Activated CD4-positive, alpha-beta T cell treated with anti-CD3 and anti-CD28 coated beads, Interleukin-2, amount 50 U/mL, for 48 hours (primary cell): ENCODE results near the gene BPHL.
"Not testable (repeated sequence)": the region's sequence is repeated elsewhere in the genome, so short reads cannot be mapped to it uniquely, and the experiment has no call there.

ENCODE experiments used
- DNase-seq, 2 experiments: peaks; one replicate each; pipeline ENCODE4 v3.0.0-alpha.2; 2020

BPHL gene

DNA sequence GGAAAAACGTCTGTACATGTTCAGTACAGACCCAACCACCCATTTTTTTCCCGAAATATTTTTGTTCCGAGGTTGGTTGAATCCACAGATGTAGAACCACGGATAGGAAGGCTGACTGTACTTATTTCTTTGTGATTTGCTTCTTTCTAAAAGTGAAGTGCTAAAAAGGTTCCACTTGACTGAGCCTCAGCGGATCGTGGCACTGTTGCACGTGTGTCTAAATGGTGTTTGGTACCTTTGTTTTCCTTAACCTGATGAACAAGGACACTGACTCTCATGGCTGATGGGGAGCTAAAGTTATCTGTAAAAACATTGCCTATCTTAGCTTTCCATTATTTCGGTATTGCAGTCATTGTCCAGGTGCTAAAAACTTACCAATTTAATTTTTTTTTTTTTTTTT is 6.2 kb downstream of the BPHL start:
- no peak for DNase-seq

DNA sequence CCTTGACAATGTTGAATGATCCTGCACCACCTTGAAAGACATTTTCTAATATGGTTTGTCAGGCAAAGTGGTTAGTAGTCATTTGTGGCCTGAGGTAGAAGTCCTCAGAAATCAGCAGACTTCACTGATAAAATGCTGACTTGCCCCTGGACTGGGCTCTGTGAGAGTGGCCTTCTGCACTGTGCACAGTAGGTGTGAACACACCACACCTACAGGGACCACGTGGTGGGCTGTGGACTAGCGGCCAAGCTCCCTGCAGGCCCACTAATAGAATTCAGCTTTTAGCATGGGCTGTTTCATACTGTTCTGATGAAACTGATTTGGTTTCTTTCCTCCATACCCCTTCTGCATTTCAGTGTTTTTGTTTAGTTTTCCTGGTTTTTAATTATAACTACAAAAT is 7.3 kb downstream of the BPHL start:
- DNase-seq: no peak

DNA sequence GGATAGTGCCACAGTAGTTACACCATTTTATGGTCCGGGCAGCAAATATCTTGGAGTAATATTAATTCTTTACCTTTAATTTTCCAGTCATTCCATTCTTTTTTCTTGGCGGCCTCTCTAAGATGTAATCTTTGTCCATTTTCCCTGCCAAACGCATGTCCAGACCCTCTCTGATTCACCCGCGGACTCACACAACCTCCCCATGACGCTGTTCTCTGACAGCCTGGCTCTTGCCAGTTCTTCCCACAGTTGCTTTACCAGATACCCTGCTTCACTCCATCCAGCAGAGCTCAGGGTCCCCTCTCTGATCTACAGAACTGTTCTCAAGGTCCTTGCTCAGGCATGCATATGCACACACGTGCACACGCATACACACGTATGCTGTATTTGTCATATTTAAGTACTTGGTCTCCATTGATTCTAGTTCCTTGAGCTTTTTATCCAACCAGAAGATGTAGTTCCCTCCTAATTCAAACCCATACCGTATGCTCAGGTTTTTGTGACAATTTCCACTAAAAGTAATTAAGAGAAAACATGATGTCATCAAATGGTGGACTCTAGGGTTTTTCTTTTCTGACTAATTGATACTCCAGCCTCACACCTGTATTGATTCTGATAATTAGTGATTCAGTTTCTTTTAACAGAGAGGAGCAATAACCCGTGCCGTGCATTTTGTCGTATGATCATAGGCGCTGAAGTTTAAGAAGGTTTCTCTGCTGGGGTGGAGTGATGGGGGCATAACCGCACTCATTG is 10.0 kb downstream of the BPHL start:
- DNase-seq: no peak

DNA sequence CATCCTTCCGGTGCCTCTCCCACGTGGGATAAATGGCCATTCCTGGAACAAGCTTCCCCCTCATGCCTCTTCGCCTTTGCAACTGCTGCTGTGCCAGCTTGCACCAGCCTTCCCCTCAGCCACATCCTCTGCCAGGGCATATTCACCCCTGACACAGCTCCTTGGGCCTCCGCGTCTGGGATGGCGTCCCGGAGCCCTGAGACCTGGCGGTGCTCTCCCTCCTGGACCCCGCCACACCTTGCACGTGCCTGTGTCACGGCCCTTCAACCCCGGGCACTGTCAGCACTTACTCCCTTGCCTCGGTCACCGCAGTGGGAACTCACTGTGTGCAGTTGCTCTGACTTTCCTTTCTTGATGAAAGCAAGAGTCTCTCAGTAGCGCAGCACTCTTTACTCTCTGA is 13.2 kb downstream of the BPHL start:
- no peak for DNase-seq

DNA sequence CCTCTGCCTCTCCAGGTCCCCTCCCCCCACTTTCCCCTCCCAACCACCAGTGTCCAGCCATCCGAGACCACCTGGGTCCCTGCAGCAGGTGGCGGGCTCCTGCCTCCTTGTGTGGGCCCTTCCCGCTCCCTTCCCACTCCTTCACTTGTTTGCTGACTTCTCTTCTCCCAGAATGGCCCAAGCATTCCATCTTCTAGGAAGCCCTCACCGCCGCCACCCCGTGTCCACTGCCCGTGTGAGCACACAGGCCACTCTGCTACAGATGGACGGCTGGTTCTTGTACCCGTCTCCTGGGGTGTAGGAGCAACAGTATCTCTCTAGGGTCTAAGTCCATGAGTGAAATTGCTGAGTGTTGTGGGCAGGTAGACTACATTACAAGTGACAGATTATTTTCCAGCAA is 15.0 kb downstream of the BPHL start:
- no peak for DNase-seq

DNA sequence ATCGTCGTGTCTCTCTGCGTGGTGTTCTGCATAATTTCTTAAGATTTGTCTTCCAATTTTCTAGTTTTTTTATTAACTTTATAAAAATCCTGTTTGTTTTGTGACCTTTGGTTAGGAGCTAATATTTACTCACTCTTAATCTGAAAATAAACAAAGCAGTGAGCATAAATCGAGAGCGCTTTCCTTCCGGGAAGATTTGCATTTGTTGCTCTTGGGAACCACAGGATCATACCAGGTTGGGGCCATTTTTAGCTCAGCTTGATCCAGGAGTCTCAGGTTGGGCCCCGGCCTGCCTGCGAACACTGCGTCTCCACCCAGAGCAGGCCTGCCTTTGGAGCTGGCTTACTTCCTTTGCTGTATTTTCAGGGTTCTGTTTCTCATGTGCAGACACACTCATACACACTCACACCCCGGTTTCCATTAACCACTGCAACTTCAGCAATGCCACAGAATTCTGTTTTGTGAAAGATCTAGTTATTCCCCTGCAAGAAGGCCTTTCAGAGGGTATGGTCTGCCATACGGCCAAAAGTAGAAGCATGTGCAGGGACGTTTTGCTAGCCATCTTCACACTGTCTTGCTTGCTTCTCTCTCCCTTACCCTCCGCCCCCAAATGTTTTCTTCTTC is 17.3 kb downstream of the BPHL start:
- DNase-seq: no peak

DNA sequence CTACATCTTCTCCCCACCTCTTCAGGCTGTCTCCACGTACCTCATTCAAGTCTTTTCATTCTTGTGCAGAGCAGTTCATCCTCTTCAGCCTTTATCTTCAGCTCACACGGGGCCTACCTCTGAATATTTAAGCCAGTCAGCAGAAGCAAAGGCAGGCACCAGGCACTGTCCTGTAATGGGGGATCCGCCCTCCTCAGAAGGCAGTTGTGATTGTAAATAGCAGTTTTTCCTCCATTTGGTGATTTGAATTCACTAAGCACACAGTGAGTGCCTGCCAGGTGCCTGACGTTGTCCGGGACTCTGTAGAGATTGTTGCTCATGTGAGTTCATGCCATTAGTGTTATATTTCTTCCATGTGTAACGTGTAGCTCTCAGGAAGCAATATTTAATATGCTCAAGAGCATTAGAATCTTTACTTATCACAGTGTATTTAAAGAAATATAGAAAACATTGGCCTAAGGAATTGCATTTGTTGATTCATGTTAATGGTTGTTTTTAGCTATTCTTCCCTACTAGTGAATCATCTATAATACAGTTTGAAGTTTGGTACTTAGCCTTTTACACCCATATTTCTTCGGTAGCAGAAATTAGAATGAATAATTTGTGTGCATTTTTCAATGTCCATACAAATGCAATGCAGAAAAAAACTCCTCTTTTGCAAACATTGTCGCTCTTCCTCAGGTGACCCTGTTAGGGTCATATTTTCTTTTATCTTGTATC is 17.9 kb downstream of the BPHL start:
- no peak for DNase-seq

DNA sequence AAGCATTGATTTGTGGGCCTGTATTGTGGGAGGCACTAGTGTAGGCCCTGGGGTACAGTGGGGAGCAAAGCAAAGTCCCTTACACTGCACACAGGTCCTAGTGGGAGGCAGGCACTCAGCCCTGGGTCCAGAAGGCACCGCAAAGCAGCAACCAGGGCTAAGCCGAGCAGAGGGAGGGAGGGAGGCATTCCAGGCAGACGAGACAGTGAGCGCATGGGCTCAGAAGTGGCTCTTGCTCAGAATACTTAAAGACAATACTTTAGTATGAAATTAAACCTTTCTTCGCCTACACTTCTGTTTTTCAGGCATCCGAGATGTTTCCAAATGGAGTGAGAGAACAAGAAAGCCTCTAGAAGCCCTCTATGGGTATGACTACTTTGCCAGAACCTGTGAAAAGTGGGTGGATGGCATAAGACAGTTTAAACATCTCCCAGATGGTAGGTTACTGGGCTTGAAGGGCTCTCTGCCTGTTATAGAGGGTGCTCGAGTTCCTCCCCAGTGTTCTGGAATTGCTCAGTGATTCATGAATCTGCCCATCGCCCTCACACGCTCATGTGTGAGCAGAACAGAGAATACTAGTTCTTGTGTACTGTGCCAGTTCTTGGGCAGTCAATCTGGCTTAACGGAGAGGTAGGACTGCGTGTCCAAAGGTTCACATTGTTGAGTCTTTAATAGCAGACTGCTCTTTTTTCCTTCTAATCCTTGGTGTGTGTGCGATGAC is 18.7 kb downstream of the BPHL start:
- DNase-seq: no peak

DNA sequence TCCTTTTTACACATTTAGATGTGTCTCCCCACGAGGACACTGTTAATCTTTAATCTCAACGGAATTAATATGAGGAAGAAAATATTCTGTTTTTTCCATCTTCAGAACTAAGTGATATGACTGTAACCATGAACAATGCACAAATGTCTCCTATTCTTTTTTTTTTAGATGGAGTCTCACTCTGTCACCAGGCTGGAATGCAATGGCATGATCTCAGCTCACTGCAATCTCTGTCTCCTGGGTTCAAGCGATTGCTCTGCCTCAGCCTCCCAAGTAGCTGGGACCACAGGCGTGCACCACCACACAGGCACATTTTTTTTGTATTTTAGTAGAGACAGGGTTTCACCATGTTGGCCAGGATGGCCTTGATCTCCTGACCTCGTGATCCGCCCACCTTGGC is 19.4 kb downstream of the BPHL start:
- DNase-seq: not testable (repeated sequence)

DNA sequence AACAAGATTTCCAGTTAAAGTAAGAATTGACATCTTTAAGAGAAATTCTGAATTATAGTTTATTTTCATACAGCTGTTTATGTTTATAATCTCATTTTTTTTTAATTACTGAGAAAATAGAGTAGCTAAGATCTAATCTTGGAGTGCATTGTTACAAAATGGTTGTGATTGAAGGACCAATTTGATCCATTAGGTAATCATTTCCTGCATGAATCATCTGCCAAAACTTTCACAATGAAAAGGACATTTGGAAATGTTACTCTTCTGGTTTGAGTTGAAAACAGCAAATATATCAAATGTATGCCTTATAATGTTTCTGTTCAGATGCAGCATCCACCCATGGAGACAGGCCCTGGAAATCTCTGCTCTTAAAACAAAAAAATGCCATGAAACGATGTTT is 19.8 kb downstream of the BPHL start:
- DNase-seq: no peak

DNA sequence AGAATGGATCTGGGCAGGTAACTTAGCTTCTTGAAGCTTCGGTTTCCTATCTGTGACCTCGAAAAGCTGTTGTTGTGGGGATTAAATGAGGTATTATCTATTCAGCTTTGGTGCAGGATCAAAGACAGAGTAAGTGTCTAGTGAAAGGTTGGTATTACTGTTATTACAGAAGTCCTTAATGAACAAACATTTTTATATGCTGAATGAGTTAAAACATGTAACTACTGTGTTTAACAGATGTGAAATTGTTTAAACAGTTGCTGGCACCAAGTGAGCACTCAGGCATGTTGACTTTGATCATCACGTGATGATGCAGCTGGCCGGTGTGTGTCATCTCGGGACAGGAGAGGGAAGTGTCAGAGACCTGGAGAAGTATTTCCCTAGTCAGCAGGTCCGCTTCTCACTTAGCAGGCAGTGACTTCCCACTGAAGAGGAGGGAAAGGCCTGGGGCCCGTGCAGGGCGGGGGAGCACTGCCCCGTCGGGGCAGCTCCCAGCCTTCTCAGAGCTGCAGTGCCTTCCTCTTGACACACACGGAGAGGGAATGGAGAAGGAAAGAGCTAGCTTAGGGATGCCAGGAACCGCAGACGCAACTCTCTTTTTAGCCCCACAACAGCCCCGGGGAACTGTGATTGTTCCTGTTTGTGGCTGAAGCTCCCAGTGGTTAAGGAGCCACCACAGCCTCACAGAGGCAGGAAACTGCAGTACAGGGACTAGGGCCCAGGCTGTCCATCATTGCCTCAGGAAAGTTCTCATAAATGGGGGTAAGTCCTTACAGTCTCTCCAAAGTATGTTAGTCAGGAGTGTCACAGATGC is 20.8 kb downstream of the BPHL start:
- DNase-seq: no peak

DNA sequence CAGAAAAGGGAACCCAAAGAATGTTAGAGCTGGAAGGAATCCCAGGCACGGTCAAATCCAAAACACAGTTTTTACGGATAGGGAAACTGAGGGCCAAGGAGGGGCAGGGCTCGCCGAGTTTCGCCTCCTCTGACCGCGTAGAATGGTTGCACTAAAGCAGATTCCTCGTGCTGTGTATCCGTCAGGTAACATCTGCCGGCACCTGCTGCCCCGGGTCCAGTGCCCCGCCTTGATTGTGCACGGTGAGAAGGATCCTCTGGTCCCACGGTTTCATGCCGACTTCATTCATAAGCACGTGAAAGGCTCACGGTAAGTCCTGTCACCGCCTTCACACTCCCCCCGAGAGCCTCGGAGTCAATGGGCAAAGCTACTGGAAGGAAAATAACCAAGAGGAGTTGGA is 21.7 kb downstream of the BPHL start:
- no peak for DNase-seq

DNA sequence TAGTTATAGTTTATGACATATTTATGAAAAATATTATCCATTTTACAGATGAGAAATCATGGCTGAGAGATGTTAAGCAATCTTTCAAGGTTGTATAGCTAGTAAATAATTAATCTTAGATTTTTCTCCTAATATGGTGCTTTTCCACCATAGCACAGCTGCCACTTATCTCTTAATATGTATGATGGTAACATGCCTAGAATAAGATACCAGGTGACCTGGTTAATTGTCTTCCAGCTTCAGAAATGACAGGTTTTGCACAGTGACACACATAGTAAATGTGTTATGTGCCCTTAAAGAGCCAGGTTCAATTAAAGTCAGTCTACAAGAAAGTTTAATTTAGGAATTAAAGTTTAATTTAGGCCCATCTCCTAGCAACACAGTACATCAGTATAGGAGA is 24.0 kb downstream of the BPHL start:
- no peak for DNase-seq

DNA sequence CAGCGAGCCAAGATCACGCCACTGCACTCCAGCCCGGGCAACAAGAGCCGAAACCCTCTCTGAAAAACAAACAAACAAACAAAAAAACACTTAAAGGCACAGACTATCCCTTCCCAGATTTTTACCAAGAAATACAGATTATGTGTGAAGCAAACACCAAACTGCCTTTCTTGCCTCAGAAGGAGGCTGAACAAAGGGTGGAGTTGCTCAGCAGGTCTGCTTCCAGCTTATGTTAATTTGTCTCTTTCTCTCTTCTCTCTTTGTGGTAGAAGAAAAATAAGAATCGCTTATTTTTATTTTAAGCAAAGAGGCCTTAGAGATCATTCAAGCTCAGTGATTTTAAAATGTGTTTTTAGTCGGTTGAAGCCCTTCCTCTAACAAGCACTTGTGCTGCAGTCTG is 24.6 kb downstream of the BPHL start:
- no peak for DNase-seq

DNA sequence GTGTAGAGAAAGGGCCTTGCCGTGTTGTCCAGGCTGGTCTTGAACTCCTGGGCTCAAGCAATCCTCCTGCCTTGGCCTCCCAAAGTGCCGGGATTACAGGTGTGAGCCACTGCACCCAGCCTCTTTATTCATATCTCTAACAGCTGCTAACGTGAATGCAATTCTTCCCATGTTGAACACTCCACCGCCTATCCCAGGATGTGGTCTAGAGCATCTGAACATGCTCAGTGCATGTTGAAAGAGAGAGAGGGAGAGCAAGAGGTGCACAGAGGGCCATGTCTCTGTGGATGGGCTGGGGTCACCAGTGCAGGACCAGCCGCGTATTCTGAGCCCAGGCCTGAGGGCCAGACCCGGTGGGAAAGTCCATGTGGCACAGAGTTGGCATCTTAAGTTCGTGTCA is 26.1 kb downstream of the BPHL start:
- no peak for DNase-seq

DNA sequence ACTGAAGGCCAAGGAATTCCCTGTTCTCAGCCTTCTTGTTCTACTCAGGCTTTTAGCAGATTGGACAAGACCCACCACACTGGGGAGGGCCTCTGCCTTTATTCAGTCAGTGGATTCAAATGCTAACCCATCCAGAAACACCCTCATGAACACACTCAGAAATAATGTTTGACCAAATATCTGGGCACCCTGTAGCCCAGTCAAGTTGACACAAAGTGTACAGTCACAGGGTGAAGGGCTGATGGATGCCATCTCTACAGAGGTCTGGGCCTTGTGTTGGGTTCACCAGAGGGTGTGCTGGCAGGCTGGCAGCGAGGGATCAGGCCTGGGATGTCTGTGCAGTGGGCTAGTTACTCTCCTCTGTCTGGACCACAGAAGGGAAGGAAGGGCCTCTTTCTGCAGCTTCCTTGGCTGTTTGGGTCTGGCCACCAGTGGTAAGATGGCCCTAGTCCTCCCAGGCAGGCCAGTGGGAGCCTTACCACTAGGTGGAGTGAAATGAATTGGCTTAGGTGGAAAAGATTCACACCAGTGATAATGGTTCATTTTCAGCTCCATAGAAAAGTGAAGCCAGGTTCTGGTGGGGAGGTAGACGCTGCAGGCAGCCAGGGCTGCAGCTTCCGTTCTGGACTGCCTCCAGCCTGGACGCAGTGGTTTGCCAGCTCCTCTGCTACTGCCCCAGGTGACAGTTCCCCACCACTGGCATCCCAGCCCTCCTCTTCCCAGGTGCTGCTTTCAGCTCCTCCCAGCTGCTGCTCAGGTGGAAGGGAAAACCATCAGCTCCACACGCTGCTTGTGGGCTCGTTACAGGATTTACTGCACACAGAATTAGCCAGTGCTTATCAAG is 29.6 kb downstream of the BPHL start:
- DNase-seq: no peak

DNA sequence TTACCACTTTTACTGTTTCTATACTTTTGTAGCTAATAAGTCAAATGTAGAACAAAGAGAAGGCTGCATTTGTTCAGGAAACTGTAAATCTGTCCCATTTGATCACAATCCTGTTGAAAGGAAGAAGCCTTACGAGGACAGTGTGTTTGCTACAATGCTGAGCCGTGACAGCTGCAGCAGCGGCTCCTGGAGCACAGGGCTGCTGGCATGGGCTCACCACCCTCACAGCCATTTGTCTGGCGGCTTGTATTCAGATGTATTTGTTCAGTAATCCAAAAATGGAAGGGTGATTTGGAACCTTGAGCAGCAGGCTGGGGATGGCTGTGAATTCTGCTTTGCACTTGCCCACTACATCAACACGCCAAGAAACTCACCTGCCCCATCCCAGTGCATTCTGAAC is 33.2 kb downstream of the BPHL start:
- no peak for DNase-seq

DNA sequence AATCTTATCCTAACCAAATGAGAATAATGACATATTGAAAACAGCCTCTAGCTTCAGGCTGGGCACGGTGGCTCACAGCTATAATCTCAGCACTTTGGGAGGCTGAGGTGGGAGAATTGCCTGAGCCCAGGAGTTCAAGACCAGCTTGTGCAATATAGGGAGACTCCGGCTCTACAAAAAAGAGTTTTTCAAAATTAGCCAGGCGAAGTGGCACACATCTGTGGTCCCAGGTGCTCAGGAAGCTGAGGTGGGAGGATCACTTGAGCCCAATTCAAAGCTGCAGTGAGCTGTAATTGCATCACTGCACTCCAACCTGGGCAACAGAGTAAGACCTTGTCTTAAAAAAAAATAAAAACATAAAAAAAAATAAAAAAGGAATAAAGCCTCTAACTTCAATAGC is 34.2 kb downstream of the BPHL start:
- DNase-seq: no peak

DNA sequence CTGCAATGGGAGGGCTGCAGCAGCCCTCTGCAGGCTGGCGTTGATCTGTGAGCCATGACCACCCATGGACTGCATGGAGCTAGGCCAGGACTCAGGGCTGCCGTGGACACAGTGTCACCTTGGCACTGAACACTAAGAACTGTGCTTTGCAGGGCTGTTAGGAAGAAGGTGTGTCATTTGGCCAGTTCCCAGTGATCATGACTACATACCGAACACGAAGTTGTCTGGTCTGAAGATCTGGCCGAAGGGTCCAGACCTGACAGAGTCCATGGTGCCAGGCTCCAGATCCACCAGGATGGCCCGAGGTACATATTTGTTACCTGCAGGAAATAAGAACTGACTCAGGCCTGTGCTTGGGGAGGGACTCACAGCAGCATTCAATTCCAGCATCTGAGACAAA is 36.9 kb downstream of the BPHL start:
- not testable (repeated sequence) for DNase-seq

DNA sequence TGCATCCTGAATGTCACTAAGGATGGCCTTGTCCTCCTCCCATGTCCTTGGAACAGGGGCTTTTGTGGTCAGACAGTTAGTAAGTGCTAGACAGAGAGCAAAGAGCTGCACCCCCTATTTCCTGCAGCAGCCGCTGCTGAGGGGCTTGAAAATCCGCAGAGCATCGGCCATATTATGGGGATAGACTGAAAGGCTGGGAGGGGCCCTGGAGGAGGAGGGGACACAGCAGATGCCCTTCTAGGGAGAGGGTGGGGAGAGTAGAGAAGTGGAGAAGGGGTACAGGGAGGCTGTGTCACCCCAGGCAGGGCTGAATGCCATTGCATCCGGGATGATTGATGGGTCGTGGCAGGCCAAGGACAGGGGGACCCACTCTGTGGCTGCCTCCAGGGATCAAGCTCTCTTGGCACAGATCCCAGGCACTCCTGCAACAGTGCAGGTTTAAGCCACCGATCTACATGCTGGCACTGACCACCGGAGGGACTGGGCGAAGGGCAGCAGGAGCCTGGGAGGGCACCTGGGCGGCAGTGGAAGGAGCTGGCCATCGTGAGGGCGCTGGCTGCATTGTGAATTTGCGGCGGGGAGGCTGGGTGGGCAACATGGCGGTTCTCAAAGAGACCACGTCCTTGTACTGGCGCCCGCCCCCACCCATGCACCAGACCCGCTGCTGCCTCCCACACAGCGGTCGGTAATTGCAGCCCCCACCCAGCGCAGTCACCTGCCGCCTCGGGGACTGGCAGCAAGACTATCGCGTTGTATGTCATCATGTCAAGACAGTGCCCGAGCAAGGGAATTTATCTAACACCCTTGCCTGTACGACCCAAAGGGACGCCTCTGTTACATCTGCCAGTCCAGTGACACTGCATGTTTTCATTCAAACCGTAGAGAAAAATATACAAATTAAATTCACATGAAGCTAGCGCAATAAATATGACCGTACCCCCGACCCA is 37.9 kb downstream of the BPHL start:
- peak in 1 of 2 experiments; percentile 10 for DNase-seq
